DMS 273 (cell line): Measurements from ENCODE around the gene UNC5B.

ENCODE experiments used
- DNase-seq: peaks from one replicate; lab custom pipeline; 2025; ENCODE audit not compliant: unreplicated experiment; lab: John Stamatoyannopoulos, UW

UNC5B gene

GRCh38 chr10:71221586-71222202 is 9.3 kb downstream of the UNC5B start:
- DNase-seq: no peak

GRCh38 chr10:71222601-71223346 is 10.4 kb downstream of the UNC5B start:
- DNase-seq: peak; percentile 41

- no peak for DNase-seq
Observed at GRCh38 chr10:71223347-71224058, 11.1 kb downstream of the UNC5B start.

- DNase-seq: peak; percentile 91
Observed at GRCh38 chr10:71225291-71226058, 13.1 kb downstream of the UNC5B start.

- no peak for DNase-seq
Observed at GRCh38 chr10:71228875-71229675, 16.7 kb downstream of the UNC5B start.

- DNase-seq: no peak
Observed at GRCh38 chr10:71229726-71230655, 17.6 kb downstream of the UNC5B start.

- DNase-seq: no peak
Observed at GRCh38 chr10:71230656-71231025, 18.3 kb downstream of the UNC5B start.

- DNase-seq: peak; percentile 62
Observed at GRCh38 chr10:71231206-71231605, 18.8 kb downstream of the UNC5B start.

- DNase-seq: peak; percentile 95
Observed at GRCh38 chr10:71232089-71232998, 20.0 kb downstream of the UNC5B start.

GRCh38 chr10:71233482-71233892 is 21.1 kb downstream of the UNC5B start:
- DNase-seq: peak; percentile 87

GRCh38 chr10:71234004-71234894 is 21.9 kb downstream of the UNC5B start:
- peak; percentile 46 for DNase-seq

- DNase-seq: peak; percentile 57
Observed at GRCh38 chr10:71234970-71235685, 22.8 kb downstream of the UNC5B start.

- no peak for DNase-seq
Observed at GRCh38 chr10:71235808-71236207, 23.4 kb downstream of the UNC5B start.

- peak; percentile 18 for DNase-seq
Observed at GRCh38 chr10:71236286-71236685, 23.9 kb downstream of the UNC5B start.

- no peak for DNase-seq
Observed at GRCh38 chr10:71236822-71237682, 24.7 kb downstream of the UNC5B start.
